ENCODE results near the gene ZNF746.

ZNF746 gene

DNA sequence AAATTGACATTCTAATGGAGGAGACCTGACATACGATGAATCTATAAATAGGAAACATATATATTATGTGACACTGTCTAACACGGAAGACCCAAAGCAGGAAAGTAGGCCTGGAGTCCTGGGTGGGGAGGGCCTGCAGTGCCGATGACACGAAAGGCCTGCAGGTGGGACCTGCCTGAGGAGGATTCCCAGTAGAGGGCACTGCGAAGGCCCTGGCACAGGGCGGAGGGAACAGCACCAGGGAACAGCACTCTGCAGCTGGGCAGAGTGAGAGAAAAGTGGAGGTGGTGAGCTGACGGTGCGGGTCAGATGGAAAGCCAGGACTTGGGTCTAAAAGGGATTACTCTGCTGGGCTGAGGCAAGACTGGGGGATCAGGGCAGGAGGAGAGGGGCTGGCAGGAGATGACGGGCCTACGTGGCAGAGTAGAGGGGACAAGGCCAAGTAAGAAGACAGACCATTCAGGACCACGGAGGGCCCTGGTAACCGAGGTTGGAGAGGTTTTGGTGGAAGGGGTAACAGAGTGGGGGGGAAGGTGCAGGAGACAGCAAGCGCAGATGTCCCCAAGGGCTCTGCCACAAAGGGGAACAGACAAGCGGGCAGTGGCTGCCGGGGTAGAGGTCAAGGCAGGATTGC lies 8.1 kb downstream of the ZNF746 start:
- no peak for DNase-seq

DNA sequence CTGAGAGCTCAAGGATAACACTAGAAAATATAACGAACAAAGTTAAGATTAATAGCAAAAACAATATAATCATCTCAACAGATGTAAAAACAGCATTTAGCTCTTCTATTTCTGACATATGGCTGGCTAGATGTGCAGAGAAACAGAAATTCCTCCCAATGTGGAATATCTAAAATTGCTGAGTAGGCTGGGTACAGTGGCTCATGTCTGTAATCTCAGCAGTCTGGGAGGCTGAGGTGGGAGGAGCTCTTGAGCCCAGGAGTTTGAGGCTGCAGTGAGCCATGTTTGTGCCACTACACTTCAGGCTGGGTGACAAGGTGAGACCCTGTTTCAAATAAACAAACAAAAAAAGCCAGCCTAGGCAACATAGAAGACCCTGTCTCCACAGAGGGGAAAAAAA lies 18.0 kb downstream of the ZNF746 start:
- no peak for DNase-seq

DNA sequence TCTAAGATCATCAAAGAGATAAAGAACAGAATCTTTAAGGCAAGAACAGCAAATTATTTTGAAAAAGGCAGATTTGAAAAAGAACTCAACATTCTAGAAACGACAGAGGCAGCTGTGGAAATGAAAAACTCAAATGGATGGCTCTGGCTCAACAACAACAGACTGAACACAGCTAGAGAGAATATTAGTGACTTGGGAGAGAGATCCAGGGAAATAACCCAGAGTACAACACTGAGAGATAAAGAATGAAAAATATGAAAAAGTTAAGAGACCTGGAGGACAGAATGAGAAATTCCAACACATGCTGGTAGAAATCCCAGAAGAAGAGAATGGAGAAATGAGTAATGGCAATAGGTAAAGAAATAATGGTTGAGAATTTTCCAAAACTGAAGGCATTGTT lies 18.9 kb downstream of the ZNF746 start:
- DNase-seq: no peak

DNA sequence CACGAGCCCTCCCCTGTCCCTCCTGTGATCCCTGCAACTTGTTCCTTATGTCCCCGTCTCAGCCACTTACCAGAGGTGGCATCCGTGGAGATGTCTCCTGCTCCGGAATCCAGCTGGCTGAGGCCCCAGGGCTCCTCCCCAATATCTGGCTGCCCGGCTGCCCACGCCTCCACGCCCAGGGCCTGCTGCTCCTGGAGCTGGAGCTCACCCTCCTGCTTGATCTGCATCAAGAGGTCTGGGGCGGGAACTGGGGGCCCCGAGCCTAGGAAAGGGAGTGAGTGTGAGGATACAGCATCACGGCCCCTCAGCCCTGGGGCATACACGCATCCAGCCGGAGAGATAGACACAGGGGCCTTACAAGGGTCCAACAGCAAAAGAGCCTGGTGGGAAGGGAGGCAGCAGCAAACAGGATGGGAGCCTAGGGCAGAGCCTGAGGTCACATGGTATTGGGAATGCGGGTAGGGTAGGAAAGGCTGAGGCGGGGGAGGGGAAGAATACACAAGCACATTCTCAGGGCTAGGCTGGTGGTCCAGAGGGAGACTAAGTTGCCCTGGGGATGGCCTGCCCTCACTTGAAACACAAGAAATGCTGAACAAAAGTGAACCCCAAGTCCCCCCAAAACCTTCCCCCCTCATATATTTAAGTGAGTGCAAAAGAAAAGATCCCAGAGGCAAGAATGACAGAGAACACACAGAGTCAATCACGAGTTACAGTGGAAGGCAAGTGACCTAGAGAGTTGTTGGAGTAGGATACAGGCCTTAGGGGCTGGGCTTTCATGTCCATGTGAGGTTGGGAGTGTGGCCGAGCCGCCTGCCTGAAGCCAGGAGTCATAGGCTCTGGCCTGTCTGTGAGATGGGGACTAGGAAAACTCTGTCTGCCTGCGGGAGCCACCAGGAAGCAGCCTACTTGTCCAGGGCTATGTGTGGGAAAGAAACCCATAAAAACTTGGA lies 19.8 kb downstream of the ZNF746 start:
- DNase-seq: no peak

DNA sequence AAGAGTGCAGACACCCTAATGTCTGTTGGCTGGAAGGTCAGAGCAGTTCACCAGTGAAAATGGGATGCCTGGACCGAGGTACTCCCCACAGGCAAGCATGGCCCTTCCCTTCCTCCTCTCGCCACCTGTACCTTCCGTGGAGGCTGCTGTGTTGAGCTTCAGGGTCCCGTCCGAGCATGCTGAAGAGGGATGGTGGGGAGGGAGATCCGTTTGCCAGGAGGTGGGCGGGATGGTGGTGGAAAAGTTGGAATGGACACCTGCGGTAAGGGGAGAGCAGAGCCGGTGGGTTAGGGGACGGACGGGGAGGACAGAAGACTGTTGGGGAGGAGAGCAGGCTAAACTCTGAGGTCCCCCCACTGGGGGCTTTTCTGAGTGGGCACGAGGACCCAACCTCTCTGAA lies 20.8 kb downstream of the ZNF746 start:
- no peak for DNase-seq

DNA sequence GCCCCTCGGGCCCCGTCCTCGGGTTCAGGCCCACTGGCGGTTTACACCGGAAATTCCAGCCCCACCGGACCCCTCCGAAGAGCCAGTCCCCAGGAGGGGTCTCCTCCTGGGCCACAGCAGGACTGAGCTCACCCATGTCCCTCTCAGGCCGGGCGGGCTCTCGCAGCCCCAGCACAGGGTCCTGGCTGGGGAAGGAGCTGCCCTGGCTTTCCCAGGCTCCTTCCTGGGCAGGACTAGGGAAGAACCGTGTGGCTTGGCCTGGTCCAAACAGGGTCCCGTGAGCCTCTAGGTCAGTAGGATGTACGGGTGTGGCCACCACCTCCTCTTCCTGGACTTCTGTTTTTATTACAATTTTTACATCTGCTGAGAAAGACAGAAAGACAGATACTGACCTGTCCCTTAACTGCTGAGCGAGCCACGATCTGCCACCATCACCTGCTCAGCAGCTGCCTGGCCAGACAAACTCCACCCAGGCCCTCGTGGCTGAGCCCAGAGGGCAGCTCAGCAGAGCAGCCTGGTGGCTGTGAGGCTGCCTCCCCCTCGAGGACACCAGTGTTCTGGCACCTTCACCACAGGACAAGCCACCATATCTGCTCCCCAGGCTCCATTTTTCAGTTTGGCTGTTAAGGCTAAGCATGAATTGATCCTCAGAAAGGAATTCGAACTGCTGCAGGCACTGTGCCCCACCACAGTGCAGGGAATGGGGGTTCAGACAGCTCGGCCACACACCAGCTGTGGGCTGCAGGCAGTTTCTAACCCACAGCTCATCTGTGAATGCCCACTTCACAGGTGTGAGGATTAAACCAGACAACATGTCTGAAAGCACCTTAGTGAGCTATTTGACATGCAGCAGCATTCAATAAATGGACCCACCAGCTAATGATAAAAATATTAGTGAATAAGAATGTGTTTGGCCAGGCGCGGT lies 22.2 kb downstream of the ZNF746 start:
- no peak for DNase-seq

DNA sequence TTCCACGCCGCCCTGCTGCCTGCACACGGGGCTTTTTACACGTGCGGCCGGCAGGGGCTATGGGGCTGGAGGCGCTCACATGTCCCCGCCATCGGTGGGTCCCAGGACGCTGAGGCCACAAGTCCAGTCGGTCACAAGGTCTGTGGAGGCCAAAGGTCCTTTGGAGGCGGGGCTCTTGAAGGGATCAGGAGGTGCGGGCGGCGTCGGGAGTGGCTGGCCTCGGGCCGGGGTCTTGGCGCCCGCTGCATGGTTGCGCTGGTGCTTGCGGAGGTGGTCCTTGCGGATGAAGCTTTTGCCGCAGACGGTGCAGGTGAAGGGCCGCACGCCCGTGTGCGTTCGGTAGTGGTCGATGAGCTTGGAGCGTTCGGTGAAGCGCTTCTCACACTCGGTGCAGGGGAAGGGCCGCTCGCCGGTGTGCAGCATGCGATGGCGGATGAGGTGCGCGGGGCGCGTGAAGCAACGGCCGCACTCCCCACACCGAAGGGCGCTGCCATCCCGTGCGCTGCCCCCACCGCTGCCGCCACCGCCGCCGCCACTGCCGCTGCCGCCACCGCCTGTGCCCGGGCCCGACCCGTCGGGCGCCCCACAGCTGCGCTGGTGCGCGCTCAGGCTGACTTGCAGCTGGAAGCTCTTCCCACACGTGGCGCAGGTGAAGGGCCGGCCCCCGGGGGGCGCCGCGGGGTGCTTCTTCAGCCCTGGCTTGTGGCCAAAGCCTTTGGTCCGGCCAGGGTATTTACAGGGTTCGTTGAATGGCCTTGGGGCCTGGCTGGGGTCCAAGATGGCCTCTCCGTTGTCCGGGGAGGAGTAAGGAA lies 23.1 kb downstream of the ZNF746 start:
- DNase-seq: no peak

DNA sequence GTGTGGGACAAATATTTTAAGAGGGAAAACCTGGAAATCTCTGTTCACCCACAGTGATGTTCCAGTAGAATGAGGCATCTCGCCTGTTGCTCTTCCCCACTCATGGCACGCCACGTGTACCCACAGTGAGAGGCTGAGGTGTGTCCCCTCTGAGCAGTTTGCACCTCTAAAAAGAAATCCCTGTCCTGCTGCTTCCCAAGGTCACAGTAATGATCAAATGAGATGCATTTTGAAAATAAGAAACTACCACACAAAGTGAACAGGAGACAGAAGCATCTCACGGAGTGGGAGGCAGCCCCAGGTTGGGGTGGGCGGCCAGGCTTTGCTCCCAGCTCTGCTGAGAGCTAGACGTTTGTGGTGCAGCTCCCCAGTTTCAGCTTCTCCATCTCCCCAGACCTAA lies 24.4 kb downstream of the ZNF746 start:
- DNase-seq: no peak

DNA sequence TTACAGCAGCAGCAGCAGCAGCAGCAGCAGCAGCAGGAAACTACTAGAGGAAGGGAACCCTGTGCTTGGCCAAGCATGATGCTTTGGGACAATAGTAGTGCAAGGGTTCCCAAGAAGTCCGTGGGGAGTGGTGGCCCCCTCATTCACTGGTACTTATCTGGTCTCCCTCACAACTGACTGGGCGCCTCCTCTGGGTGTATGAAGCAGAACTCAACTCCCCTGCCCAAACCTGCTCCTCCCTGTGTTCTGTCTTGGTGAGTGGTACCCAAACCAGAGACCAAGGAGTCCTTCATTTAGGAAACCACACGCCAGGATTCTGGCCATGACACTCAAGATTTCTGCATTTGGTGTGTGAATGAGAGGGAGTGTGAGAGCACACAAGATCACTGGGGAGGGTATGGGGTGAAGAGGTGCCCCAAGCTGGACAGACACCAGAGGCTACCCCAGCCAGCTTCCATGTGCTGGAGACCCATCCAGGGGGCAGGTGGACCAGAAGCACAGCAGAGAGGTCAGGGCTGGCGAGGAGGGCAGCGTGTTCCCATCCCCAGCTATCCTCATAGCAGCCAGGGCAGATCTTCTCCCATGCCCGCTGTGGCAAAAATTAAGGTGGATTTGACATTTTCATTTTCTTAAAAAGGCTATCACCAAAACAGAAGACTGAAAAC lies 26.2 kb downstream of the ZNF746 start:
- DNase-seq: no peak

DNA sequence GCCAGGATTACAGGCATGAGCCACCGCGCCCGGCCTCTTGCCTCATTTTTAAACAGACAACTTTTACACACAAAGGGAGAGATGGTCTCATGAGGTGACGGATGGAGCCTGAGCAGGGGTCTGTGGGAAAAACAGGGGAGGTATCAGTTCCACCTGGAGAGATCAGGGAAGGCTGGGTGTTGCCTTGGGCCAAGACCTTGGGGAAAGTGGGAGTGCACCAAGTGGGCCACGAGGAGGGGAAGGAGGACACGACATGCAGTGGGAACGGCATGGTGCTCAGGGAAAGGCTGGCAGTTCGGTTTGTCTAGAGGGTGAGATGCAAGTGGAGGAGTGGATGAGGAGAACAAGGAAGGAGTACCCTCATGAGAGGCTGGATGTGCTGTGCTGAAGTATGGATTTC lies 27.8 kb downstream of the ZNF746 start:
- no peak for DNase-seq

DNA sequence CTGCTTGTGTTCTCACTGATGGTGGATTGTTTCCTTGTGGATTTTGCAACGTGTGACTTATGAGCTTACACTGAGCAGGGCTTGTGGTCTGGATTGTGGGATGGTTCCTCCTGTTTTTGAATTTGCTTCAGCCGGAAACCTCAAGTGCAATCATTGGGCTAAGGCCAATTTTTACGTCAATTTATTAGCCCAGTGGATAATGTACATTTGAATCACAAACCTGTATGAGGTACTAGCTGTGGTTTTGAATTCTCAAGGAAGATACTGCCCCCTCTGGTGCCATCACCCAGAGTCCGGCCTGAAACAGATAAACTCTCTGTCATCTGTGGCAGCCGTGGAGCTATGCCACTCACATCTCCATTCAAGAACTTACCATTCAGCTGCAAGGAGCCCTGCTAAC lies 29.4 kb downstream of the ZNF746 start:
- no peak for DNase-seq

DNA sequence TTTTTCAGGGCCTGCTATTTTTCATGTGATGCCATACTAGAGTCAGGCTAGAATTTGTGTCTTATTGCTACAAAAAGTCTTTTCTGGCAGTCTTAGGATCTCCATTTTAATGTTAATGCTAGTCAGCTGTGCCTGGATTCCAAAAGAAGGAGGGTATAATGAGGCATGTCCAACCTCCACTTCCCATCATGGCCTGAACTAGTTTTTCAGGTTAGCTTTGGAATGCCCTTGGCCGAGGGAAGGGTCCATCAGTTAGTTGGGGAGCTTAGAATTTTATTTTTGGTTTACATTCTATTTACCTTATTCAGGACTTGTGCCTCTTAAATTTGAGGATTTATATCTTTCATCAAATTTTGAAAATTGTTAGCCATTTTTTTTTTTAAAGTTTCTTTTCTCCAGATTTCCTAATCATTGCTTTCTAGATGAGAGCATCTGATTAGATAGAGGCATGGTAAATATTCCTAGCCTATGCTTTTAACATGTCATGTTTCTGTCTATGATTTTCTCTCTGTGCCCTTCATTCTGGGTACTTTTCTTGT lies 30.2 kb downstream of the ZNF746 start:
- DNase-seq: no peak

DNA sequence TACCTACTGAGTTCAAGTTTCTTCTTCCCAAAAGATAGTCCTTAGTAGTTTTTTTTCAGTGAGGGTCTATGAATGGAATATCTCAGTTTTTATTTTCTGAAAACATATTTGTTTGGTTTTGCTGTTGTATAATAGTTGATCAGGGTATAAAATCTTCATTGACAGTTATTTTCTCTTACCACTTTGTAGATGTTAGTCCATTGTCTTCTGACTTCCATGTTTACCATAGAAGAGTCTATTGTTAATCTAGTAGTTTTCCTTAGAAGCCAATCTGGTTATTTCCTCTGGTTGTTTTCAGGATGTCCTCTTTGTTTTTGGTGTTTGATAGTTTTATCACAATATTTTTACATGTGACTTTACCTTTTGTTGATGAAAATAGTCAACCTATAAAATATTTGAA lies 31.2 kb downstream of the ZNF746 start:
- no peak for DNase-seq

DNA sequence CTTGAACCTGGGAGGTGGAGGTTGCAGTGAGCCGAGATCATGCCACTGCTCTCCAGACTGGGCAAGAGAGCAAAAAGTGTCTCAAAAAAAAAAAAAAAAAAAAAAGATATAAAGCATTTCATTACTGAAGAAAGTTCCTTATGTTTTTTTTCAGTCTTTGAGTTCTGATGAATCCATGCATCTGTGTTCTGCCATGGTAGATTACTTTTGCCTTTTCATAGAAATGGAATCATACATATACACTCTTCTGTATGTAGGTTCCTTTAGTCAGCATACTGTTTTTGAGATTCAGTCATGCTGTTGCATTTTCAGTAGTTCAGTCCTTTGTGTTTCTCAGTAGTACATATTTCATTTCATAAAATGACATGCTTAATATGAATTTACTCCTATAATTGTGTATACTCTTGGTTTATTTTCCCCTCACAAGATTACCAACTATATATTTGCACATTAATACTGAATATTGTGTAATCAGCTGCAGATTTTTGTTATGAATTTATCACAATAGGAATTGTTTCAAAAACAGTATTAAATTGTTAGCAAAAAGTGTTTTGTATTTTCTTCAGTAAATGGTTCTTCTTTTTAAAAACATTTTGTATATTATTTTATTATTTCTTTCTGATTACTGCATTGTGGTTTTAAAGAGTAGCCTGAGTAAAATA lies 34.0 kb downstream of the ZNF746 start:
- no peak for DNase-seq

DNA sequence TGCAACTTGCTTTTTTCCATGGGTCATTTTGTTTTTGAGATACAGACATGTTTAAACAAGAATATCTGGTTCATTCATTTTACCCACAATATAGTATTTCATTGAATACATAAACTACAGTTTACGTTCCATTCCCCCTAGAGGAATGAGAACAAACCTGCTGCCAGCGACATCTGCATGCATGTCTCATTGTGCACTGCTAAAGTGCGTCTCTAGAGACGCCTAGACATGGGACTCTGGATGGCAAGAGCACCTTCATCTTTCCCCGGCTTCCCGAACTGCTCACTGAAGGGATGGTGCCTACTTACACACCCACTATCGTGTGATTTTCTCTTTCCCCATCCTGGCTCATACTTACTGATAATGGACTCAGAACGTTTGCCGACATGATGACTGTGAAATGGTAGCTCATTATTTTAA lies 35.5 kb downstream of the ZNF746 start:
- DNase-seq: no peak

DNA sequence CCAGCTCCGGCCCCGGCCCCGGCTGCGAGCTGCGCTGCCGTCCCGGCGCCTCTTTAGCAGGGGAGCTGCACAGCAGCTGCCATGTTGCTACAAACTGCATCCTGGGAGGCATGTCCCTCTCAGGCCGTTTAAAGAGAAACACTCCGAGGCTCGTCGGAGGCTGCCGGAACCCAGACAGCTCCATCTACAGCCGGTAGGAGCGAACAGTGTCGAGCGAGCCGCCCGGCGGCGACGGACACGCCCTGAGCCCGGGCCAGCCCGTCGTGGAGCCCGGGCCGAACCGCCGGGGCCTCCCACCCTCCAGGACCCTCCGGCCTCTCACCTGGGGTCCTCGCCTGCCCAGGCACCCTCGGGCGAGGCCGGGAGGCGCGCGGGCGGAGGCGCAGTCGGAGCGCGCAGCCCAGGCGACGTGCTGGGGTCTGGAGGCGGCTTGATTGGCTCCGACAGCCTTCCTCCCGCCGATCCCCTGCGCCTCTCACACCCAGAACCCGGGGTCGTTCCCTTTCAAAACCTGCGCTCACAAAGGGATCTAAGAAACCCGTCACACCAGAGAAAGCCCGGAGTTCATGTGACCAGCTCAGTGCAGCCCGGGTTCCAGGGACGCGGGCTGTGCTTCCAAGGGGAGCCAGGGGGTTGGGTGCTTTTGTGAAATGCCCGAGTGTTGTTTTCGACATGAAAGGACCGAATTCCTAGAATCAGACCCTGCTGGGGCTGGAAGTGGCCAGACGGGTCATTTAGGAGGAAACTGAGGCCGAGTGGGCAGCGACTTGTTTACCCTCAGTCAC lies 36.9 kb downstream of the ZNF746 start, which contains the start of gene ZNF777:
ZNF777 (minus strand) TSS at position 570 of the 785 bp plus-strand sequence. CDS start 5,040 bp downstream, outside the sequence.
- DNase-seq: peak; percentile 90

DNA sequence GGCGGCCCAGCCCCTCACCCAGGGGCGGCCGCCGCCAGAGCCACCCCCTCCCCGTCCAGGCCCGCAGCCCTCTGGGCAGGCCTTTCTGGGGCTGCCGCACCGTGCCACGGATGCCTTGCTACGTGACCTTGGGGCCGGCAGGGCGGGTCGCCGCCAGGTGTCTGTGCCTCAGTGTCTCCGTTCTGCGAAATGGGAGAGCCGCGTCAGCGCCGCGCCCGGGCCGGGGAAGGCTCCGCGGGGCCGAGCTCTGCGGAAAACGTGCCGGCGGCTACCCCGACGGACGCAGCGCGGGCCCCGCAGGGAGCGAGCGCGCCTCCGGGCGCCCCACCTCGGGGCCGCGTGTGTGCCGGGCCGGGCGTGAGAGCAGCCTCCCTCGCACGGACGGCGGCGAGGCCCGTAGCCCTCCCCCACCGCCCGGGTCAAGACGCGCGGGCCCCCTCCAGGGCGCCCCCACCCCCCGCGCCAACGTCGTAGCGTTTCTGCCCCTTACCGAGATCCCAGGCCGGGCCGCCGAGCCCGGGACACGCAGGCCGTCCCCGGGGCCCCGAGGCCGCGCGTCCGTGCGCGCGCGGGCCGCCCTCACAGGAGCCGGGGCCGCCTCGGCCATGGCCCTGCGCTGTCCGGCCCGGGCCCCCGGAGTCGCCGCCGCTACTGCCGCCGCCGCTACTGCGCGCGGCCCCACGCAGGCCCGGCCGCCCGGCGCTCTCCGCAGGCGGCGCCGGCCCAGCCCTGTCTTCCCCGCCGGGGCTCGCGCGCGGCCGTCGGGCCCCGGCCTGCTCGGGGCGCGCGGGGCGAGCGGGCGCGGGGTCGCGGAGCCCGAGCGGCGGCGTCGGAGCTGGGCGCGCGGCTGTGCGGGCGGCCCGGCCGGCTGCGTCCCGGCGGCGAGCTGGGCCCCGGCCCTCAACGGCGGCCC lies 37.8 kb downstream of the ZNF746 start:
- DNase-seq: peak; percentile 46

DNA sequence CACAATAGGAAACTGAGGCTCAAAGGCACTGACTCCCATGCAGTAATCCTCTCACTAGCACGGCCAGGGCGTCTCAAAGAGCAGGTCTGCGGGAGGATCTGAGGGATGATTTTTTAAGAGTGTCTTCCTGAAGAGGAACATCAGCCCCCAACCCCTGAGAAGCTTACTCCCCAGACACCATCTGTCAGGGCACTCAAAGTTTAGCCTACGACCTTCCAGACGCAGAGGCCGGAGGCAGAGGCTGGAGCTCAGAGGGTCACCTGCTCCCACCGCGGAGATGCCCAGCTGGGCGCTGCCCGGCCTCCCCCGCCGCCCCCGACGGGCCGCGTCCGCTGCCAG lies 38.4 kb downstream of the ZNF746 start:
- no peak for DNase-seq

DNA sequence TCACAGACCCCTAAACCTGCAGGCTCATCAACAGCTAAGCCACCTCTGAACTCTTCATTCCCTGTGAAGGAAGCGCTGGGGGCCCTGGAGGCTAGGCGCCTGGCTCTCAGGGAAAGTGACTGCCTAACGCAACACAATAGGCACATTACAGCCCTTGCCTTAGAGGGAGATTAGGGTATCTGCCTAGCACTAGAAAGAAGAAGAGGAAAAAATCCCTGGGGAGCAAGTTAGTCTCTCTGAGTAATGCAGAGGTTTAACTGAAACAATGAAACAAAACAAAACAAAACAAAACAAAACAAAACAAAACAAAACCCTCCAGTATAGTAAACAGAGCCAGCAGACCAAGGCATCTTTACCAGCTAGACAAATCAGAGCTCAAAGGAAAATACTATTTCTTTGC lies 39.4 kb downstream of the ZNF746 start:
- no peak for DNase-seq

Data from activated CD4-positive, alpha-beta T cell treated with anti-CD3 and anti-CD28 coated beads, Interleukin-10, Interleukin-2, amounts not matched to agents 100 ng/mL and 50 ng/mL, durations not matched to agents 16 hours and 8 hours (primary cell).